GM12872 (cell line): ENCODE results near the gene HOMER3.

ENCODE experiments used
- CTCF ChIP-seq: IDR thresholded peaks from 3 replicates; pipeline ENCODE4 v1.5.1; 2011; ENCODE audit warnings: low read depth, mild to moderate bottlenecking, low read length, moderate library complexity; ENCODE audit not compliant: insufficient read depth

Gene HOMER3

GRCh38 chr19:18908917-18909619, 31.9 kb downstream of the HOMER3 start:
- TF ChIP-seq CTCF: no peak

DNA sequence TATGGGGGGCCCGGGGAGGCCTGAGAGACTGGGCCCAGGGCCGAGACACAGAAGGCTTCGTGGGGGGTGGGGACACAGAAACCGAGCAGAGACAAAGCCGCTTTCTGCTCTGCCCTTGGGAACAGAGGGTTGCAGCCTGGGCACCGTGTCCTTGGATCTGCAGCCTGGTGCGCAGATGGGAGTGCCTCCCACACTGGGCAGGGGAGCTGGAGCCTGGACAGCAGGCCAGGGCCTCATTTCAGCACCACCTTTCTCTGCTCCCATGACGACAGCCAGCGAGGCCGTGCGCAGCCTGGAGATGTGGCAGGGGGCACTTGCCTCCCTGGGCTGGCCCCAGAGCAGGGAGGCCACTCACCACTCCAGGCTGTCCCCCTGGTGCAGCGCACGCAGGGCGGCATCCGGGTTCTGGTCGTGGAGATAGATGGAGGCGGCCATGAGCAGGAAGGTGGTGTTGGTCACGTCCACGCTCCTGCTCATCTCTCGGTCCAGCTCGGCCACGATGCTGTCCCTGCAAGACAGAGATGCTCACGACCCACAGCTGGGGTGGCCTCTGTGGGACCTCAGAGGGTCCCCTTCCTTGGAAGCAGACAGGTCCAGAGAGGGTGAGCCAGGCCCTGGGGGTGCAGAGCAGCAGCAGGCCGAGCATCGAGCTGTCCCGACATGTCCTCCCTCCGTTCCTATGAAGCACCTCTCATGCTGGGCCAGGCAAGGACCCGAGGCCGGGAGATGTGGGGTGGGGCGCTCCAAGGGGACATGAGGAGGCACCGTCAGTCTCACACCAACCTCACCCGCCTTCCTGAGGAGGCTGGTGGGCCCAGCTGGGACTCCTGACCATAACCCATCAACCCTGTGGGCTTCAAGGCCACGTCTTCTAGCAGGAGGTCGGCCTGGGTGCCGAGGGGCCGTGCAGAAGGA, 34.2 kb downstream of the HOMER3 start:
- TF ChIP-seq CTCF: no peak

DNA sequence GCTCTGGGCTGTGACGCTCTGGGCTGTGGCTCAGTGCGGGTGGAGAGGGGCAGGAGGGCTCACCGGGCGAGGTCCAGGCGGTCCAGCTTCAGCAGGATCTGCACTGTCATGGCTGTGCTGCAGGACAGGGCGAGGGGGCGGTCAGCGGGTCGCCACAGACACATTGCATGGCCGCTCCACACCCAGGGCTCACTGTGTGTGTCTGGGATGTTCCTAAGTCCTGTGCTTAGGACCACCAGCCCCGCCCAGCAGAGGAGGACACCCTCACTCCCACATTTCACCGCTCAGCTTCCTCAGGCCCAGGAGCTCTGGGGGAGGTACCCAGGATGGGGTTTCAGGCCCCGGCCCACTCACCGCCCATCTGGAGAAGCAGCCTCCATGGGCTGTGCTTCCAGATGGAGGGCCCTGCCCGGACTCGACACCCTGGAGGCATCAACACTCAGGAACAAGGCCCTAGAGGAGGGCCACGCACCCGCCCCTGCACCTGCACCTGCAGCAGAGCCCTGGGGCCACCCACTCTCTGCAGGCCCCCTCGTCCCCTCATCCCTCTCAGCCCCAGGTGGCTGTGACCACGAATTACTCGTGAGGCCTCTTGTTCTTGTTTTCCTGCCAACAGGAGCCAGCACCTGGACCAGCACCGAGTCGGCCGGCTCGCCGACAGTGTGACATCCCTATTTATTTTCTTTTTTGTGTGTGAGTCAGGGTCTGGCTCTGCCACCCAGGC, 35.3 kb downstream of the HOMER3 start:
- no peak for TF ChIP-seq CTCF

DNA sequence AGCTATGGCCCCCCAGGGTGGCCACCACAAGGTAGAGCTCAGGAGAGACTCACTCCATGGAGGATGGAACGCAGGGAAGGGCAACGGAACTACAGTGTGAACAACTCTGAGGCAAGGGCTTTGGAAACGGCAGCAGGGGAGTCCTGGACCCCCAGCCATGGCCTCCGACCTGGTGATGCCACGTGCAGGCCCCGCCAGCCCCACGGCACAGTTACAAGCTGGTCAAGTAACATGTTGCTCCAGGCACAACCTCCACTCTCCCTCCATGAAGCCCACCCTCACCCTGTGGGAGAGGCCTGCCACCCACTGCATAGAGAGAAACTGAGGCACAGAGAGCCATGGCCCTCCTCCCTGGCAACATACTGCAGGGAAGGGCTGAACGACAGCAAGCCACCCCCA, 36.0 kb downstream of the HOMER3 start:
- TF ChIP-seq CTCF: no peak

GRCh38 chr19:18904334-18905057, 36.5 kb downstream of the HOMER3 start:
- no peak for TF ChIP-seq CTCF

DNA sequence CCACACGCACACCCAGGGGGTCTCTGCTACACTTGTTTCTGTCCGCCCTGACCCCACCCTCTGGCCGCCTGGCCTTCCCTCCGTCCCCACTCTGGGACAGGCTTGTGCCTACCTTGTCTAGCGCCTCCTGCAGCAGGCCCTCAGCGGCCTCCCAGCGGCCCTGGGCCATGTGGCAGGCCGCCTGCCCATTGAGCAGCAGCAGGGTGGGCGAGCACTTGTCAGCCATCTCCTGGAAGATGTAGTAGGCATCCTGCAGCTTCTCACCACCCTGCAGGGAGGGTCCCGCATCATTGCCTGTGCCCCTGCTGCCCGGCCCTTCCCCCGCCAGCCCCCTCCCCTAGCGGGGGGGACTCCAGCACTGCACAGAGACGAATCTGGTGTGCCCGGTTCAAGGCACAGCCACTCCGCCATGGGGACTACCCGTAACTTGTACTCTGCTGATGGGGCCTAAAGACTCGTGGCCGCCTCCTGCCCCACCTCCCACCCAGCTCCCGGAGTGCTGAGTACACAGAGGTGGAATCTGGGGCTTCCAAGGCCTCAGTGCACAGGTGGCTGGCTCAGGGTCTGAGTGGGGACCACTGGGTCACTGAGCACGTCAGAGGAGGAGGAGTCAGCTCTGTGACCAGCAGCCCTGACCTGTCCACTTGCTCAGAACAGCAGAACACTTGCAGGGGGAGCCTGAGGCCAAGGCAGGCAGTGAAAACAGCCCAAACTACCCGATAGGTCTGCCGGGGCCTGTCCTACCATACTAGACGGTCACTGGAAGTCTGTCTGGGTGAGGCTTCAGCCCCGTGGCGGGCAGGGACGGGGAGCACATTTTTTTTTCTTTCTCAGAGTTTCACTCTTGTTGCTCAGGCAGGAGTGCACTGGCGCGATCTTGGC, 37.6 kb downstream of the HOMER3 start:
- no peak for TF ChIP-seq CTCF
